ENCODE data around the gene PCCB.

GRCh38 chr3:136311968-136312367 is 61.8 kb downstream of the PCCB start:
- TF ChIP-seq CTBP2 (IDR thresholded peaks at IDR 0.05; ENCODE audit: borderline replicate concordance, insufficient read depth, insufficient read length, low read length) (no peak), SAP30 (IDR thresholded peaks at IDR 0.05; ENCODE audit: insufficient read depth, insufficient replicate concordance, low read length) (no peak), SUZ12 (IDR thresholded peaks at IDR 0.05; ENCODE audit: low read length) (no peak), POLR2AphosphoS5 (IDR thresholded peaks at IDR 0.05; ENCODE audit: low read depth, low read length) (no peak), RFX5 (IDR thresholded peaks at IDR 0.05; ENCODE audit: borderline replicate concordance, low read depth, low read length) (no peak), CREB1 (IDR thresholded peaks at IDR 0.05) (no peak), EZH2 (IDR thresholded peaks at IDR 0.05; ENCODE audit: low read depth, low read length, severe bottlenecking) (no peak), JUND (IDR thresholded peaks at IDR 0.05; ENCODE audit: low read length) (no peak), RBBP5 (IDR thresholded peaks at IDR 0.05; ENCODE audit: borderline replicate concordance, low read depth, low read length) (no peak), POLR2A (IDR thresholded peaks at IDR 0.05; ENCODE audit: control extremely low read depth in 1 of 2, low read depth in 2 of 2, low read length in 2 of 2) (no peak), ZNF274 (IDR thresholded peaks at IDR 0.05; ENCODE audit: borderline replicate concordance, extremely low read depth, low read length) (no peak), TCF12 (IDR thresholded peaks at IDR 0.05; ENCODE audit: low read depth, low read length) (no peak), KDM5A (IDR thresholded peaks at IDR 0.05; ENCODE audit: low read length) (no peak)
- TF ChIP-seq, protein P1, sequence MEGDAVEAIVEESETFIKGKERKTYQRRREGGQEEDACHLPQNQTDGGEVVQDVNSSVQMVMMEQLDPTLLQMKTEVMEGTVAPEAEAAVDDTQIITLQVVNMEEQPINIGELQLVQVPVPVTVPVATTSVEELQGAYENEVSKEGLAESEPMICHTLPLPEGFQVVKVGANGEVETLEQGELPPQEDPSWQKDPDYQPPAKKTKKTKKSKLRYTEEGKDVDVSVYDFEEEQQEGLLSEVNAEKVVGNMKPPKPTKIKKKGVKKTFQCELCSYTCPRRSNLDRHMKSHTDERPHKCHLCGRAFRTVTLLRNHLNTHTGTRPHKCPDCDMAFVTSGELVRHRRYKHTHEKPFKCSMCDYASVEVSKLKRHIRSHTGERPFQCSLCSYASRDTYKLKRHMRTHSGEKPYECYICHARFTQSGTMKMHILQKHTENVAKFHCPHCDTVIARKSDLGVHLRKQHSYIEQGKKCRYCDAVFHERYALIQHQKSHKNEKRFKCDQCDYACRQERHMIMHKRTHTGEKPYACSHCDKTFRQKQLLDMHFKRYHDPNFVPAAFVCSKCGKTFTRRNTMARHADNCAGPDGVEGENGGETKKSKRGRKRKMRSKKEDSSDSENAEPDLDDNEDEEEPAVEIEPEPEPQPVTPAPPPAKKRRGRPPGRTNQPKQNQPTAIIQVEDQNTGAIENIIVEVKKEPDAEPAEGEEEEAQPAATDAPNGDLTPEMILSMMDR (IDR thresholded peaks at IDR 0.05; ENCODE audit: control extremely low read depth in 1 of 3, insufficient read depth in 1 of 3, low read depth in 1 of 3, low read length in 3 of 3), result no peak
